SH-SY5Y (cell line): ENCODE data around the gene NUMBL.

Experiments used
- GATA2 ChIP-seq: IDR thresholded peaks from 2 replicates; pipeline ENCODE4 v1.6.1; 2011; ENCODE audit warnings: mild to moderate bottlenecking, low read depth, low read length
- GATA3 ChIP-seq: IDR thresholded peaks from 2 replicates; pipeline ENCODE4 v1.6.1; 2011; ENCODE audit warnings: low read depth, mild to moderate bottlenecking, low read length, moderate library complexity

DNA sequence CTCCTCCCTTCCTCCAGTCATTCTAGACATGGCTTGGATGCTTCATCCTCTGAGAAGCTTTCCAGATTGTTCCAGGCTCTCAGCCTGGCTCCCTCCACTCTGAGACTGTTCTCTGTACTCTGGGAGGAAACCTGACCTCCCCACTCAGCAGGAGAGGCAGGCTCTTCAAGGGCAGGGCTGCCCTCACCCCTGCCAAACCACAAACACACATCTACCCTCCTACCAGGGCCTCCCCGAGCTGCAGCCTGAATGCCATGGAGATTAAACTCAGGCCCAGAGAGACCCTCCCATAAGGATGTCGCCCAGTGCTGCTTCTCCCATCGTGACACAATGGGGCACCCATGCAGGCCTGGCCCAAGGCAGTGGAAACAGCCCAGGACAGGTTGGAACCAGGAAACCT, 16.2 kb downstream of the NUMBL start:
- TF ChIP-seq GATA3 (no peak), GATA2 (no peak)
